ENCODE measurements around the gene CERS1.

The CERS1 gene

DNA sequence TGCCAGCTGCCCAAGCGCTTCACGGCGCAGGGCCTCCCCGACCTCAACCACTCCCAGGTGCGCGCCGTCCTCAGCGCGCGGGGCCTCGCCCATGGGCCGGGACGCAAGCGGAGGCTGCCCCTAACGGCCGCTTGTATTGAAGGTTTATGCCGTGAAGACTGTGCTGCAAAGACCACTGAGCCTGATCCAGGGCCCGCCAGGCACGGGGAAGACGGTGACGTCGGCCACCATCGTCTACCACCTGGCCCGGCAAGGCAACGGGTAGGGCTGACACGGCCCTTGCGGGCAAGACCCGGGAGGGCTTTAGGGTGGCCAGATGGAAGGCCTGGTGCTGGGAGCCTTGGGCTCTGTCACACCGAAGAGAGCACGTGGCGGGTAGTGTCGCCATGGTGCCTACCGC is 41.0 kb downstream of the CERS1 start:
- H3K27me3 ChIP-seq (ENCODE audit: insufficient read depth, low read length, poor library complexity, severe bottlenecking): no peaks in the 10 kb centered on the region
- no peaks in the 10 kb centered on the region for H3K9me2 ChIP-seq (replicated peaks; ENCODE audit: low read depth, low read length)
- no peaks in the 10 kb centered on the region for H3K4me1 ChIP-seq (ENCODE audit: insufficient read depth, low read length, poor library complexity, severe bottlenecking)
- TF ChIP-seq, protein P1, sequence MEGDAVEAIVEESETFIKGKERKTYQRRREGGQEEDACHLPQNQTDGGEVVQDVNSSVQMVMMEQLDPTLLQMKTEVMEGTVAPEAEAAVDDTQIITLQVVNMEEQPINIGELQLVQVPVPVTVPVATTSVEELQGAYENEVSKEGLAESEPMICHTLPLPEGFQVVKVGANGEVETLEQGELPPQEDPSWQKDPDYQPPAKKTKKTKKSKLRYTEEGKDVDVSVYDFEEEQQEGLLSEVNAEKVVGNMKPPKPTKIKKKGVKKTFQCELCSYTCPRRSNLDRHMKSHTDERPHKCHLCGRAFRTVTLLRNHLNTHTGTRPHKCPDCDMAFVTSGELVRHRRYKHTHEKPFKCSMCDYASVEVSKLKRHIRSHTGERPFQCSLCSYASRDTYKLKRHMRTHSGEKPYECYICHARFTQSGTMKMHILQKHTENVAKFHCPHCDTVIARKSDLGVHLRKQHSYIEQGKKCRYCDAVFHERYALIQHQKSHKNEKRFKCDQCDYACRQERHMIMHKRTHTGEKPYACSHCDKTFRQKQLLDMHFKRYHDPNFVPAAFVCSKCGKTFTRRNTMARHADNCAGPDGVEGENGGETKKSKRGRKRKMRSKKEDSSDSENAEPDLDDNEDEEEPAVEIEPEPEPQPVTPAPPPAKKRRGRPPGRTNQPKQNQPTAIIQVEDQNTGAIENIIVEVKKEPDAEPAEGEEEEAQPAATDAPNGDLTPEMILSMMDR (conservative IDR thresholded peaks at IDR 0.05; ENCODE audit: low read length): no peak
- no peak overlapping the region for H3K4me2 ChIP-seq (ENCODE audit: low read depth, low read length, poor library complexity, severe bottlenecking)
- H4K20me1 ChIP-seq (ENCODE audit: insufficient read depth, low read length, poor library complexity, severe bottlenecking): peaks cover 19% of the 10 kb centered on the region
- H2AFZ ChIP-seq (ENCODE audit: low read length): no peak overlapping the region
- H3K9ac ChIP-seq (ENCODE audit: low read depth, low read length, poor library complexity, severe bottlenecking): no peak overlapping the region
- peaks cover 6% of the 10 kb centered on the region; the same call in 1 of the 2 replicates for H3K79me2 ChIP-seq (ENCODE audit: insufficient read depth, low read length)
- H3K4me3 ChIP-seq (ENCODE audit: low read length, poor library complexity, severe bottlenecking): no peak overlapping the region
- H3F3A ChIP-seq (ENCODE audit: low read depth): no peaks in the 10 kb centered on the region
- H3K9me3 ChIP-seq (ENCODE audit: insufficient read depth, low read depth, low read length): no peaks in the 10 kb centered on the region
- H3K36me3 ChIP-seq (ENCODE audit: insufficient read depth, low read length): peaks cover 98% of the 10 kb centered on the region; the same call in 1 of the 2 replicates

DNA sequence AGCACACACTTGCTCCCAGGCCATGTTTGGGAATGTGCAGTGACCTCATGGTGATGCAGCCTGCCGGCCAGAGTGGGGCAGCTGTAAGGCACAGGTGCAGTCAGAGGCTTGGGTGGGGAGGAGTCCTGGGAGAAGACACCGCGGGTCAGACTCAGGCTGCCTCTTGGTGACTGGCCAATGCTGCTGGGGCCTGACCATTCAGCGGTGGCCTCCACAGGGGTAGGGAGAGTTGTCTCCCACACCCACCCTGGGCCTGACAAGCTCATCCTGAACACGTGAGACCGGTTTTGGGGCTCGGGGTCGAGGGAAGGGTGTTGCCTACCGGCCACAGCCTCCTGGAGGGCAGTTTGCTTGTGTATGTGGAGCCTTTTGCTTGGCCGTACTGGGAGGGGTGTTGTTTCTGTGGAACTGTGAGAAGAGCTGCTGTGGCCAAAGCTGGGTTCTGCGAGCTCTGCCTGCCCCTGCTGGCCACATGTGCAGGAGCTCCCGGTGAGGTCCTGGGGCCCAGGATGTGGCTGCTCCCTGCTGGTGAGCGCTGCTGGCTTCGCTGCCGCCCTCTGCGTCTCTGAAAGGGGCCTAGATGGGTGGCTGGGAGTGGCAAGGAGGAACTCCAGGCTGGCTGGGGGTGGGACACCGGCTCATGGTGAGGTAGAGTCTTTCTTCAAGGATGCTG is 42.1 kb downstream of the CERS1 start:
- Histone ChIP-seq H3K4me1 (ENCODE audit: insufficient read depth, low read length, poor library complexity, severe bottlenecking) (no peaks in the 10 kb centered on the region), H4K20me1 (ENCODE audit: insufficient read depth, low read length, poor library complexity, severe bottlenecking) (peaks cover 28% of the 10 kb centered on the region), H3K4me2 (ENCODE audit: low read depth, low read length, poor library complexity, severe bottlenecking) (no peak overlapping the region), H2AFZ (ENCODE audit: low read length) (no peak overlapping the region), H3F3A (ENCODE audit: low read depth) (no peaks in the 10 kb centered on the region), H3K4me3 (ENCODE audit: low read length, poor library complexity, severe bottlenecking) (no peak overlapping the region), H3K9ac (ENCODE audit: low read depth, low read length, poor library complexity, severe bottlenecking) (no peak overlapping the region), H3K36me3 (ENCODE audit: insufficient read depth, low read length) (peaks cover 98% of the 10 kb centered on the region; the same call in 1 of the 2 replicates), H3K27me3 (ENCODE audit: insufficient read depth, low read length, poor library complexity, severe bottlenecking) (no peaks in the 10 kb centered on the region), H3K9me3 (ENCODE audit: insufficient read depth, low read depth, low read length) (no peaks in the 10 kb centered on the region), H3K79me2 (ENCODE audit: insufficient read depth, low read length) (peaks cover 17% of the 10 kb centered on the region), H3K9me2 (replicated peaks; ENCODE audit: low read depth, low read length) (no peaks in the 10 kb centered on the region)
- TF ChIP-seq, protein P1 (conservative IDR thresholded peaks at IDR 0.05; ENCODE audit: low read length): no peak
- no peak for TF ChIP-seq EZH2phosphoT487 (IDR thresholded peaks at IDR 0.05; ENCODE audit: borderline replicate concordance)

GRCh38 chr19:18852648-18853047 is 43.3 kb downstream of the CERS1 start:
- H3K4me1 ChIP-seq (ENCODE audit: insufficient read depth, low read length, poor library complexity, severe bottlenecking): no peaks in the 10 kb centered on the region
- peaks cover 99% of the 10 kb centered on the region; the same call in 1 of the 2 replicates for H3K36me3 ChIP-seq (ENCODE audit: insufficient read depth, low read length)
- H3F3A ChIP-seq (ENCODE audit: low read depth): no peaks in the 10 kb centered on the region
- H3K4me2 ChIP-seq (ENCODE audit: low read depth, low read length, poor library complexity, severe bottlenecking): no peak overlapping the region
- H2AFZ ChIP-seq (ENCODE audit: low read length): no peak overlapping the region
- H4K20me1 ChIP-seq (ENCODE audit: insufficient read depth, low read length, poor library complexity, severe bottlenecking): peaks cover 39% of the 10 kb centered on the region
- no peak overlapping the region for H3K4me3 ChIP-seq (ENCODE audit: low read length, poor library complexity, severe bottlenecking)
- no peak overlapping the region for H3K9ac ChIP-seq (ENCODE audit: low read depth, low read length, poor library complexity, severe bottlenecking)
- peaks cover 30% of the 10 kb centered on the region for H3K79me2 ChIP-seq (ENCODE audit: insufficient read depth, low read length)
- no peaks in the 10 kb centered on the region for H3K27me3 ChIP-seq (ENCODE audit: insufficient read depth, low read length, poor library complexity, severe bottlenecking)
- TF ChIP-seq EZH2phosphoT487 (IDR thresholded peaks at IDR 0.05; ENCODE audit: borderline replicate concordance): no peak
- TF ChIP-seq, protein P1 (conservative IDR thresholded peaks at IDR 0.05; ENCODE audit: low read length): no peak
- no peaks in the 10 kb centered on the region for H3K9me3 ChIP-seq (ENCODE audit: insufficient read depth, low read depth, low read length)
- no peaks in the 10 kb centered on the region for H3K9me2 ChIP-seq (replicated peaks; ENCODE audit: low read depth, low read length)
